Measurements from ENCODE around the gene MCM9. TPM values are rescaled to one million over a fixed set of nuclear protein-coding genes. Genes with fewer than 3 reads are reported as not detected.

Gene MCM9
- total RNA-seq, 1 experiment from 2014 or later: 18.6 TPM

DNA sequence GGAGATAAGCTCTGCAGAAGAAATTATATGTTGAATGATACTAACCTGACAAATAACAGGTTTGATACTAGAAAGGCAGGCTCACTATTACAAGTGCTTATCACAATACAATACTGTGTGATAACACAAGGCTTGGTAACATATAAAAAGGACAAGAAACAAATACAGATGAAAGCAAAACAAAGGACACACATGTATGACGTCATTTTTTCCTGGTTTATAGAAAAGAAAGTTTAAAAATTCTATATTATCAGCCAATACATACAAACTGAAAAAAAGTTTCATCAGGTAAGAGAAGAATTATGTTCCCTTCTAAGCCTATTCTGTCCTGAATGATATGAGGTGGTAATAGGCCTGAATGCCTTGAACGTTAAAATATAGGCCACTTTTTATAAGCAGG lies 32.3 kb upstream of the MCM9 start:
- H2BK12ac ChIP-seq (ENCODE audit: insufficient read length, low read depth, low read length): no peak overlapping the region
- H3K79me1 ChIP-seq (ENCODE audit: insufficient read depth, low read depth, low read length, poor library complexity, severe bottlenecking): no peaks in the 10 kb centered on the region
- no peak overlapping the region for H2AFZ ChIP-seq (ENCODE audit: low read length)
- H3K27ac Mint-ChIP-seq: no peak overlapping the region
- H3K56ac ChIP-seq (ENCODE audit: insufficient read length, low read depth, low read length): no peak overlapping the region
- H3K4ac ChIP-seq (ENCODE audit: low read depth, low read length): no peak overlapping the region
- TF ChIP-seq, protein P1, sequence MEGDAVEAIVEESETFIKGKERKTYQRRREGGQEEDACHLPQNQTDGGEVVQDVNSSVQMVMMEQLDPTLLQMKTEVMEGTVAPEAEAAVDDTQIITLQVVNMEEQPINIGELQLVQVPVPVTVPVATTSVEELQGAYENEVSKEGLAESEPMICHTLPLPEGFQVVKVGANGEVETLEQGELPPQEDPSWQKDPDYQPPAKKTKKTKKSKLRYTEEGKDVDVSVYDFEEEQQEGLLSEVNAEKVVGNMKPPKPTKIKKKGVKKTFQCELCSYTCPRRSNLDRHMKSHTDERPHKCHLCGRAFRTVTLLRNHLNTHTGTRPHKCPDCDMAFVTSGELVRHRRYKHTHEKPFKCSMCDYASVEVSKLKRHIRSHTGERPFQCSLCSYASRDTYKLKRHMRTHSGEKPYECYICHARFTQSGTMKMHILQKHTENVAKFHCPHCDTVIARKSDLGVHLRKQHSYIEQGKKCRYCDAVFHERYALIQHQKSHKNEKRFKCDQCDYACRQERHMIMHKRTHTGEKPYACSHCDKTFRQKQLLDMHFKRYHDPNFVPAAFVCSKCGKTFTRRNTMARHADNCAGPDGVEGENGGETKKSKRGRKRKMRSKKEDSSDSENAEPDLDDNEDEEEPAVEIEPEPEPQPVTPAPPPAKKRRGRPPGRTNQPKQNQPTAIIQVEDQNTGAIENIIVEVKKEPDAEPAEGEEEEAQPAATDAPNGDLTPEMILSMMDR (conservative IDR thresholded peaks at IDR 0.05): no peak
- no peaks in the 10 kb centered on the region for H3K9me3 ChIP-seq (ENCODE audit: control insufficient read depth, low read depth, low read length)
- no peaks in the 10 kb centered on the region for H4K20me1 ChIP-seq (ENCODE audit: control insufficient read depth, insufficient read depth, insufficient read length)
- H4K8ac ChIP-seq (replicated peaks; ENCODE audit: insufficient read length, low read depth, low read length): no peak overlapping the region
- no peak overlapping the region for H3K23ac ChIP-seq (ENCODE audit: insufficient read length, low read depth, low read length)
- DNase-seq: no peak
- no peaks in the 10 kb centered on the region for H3K27me3 Mint-ChIP-seq (ENCODE audit: low read depth)
- no peak overlapping the region for H4K91ac ChIP-seq (ENCODE audit: insufficient read length, low read depth, low read length)
- no peak overlapping the region for H3K9ac ChIP-seq (ENCODE audit: extremely low read depth, insufficient read length, low read length)
- H2BK5ac ChIP-seq (ENCODE audit: insufficient read length, low read length): no peak overlapping the region
- H3T11ph ChIP-seq (ENCODE audit: low read length): no peak overlapping the region
- H3K18ac ChIP-seq (ENCODE audit: insufficient read length, low read depth, low read length): no peak overlapping the region
- no peak overlapping the region for H2BK20ac ChIP-seq (ENCODE audit: low read depth, low read length, poor library complexity, severe bottlenecking)
- H3K4me3 Mint-ChIP-seq: no peak overlapping the region
- no peak overlapping the region for H2BK120ac ChIP-seq (ENCODE audit: low read depth, low read length, poor library complexity, severe bottlenecking)
- H2AK5ac ChIP-seq (ENCODE audit: insufficient read length, low read length): no peak overlapping the region
- no peaks in the 10 kb centered on the region for H3K27me3 ChIP-seq (ENCODE audit: insufficient read depth, low read length)
- H3K23me2 ChIP-seq (ENCODE audit: insufficient read length, low read depth, low read length, poor library complexity, severe bottlenecking): no peaks in the 10 kb centered on the region
- peaks cover 5 to 6% of the 10 kb centered on the region in 2 experiments for H3K4me1 Mint-ChIP-seq
- H3K14ac ChIP-seq (ENCODE audit: insufficient read depth, low read length): no peak overlapping the region
- H3K4me1 ChIP-seq (ENCODE audit: insufficient read depth, low read length): no peaks in the 10 kb centered on the region
- no peak overlapping the region for H3K4me2 ChIP-seq (ENCODE audit: insufficient read depth, insufficient read length, low read length)
- H3K27ac ChIP-seq (ENCODE audit: insufficient read length, low read depth, low read length): no peak overlapping the region
- no peak overlapping the region for H2BK15ac ChIP-seq (ENCODE audit: low read depth, low read length)
- H3K36me3 Mint-ChIP-seq (ENCODE audit: insufficient read depth in 1 of 3, low read depth in 3 of 3): no peaks in the 10 kb centered on the region; a peak in 1 of 7 replicates
- H3K79me2 ChIP-seq (ENCODE audit: insufficient read depth, low read length): no peaks in the 10 kb centered on the region
- H4K5ac ChIP-seq (ENCODE audit: insufficient read length, low read depth, low read length): no peak overlapping the region
- no peaks in the 10 kb centered on the region for H3K9me3 Mint-ChIP-seq
- WGBS (ENCODE audit: extremely low coverage, insufficient read length, low lambda C conversion rate): no CpG with 5 or more reads among the region's 2 CpGs

Measured in H9 (cell line).